IMR-90 (cell line): Measurements from ENCODE around the gene CDK11A. TPM values are rescaled to one million over a fixed set of nuclear protein-coding genes. Genes with fewer than 3 reads are reported as not detected.

Source experiments
- ATAC-seq: fragments of 200-7000 bp; cut with Tn5 transposase; 2 replicates; pipeline ENCODE4 v1.9.1; 2020; ENCODE audit warnings: low read depth, mild to moderate bottlenecking, moderate library complexity
- BruUV-seq: library from RNA; stranded (reverse); fragments of 400-500 nt; replicated peaks from 2 replicates; lab custom pipeline; 2021; lab: Mats Ljungman, UMichigan
- CTCF ChIA-PET: fragments of 300-600 bp; formaldehyde crosslinking; extraction: SDS; loops from one replicate; lab custom pipeline; 2021; ENCODE audit warnings: antibody characterized with exemption; lab: Yijun Ruan, JAX
- POLR2A ChIA-PET: fragments of 300-600 bp; sonication (Branson Sonifier 250); formaldehyde crosslinking; loops from one replicate; lab custom pipeline; 2022; ENCODE audit warnings: antibody characterized with exemption; ENCODE audit not compliant: unreplicated experiment; lab: Charles Lee
- DNase-seq: peaks from one replicate; pipeline ENCODE4 v3.0.0; 2013
- H2AFZ ChIP-seq: replicated peaks from 2 replicates; pipeline ENCODE3; 2013; ENCODE audit warnings: low read length, mild to moderate bottlenecking; ENCODE audit not compliant: poor library complexity
- H2AK5ac ChIP-seq: 2 replicates; pipeline ENCODE4 v1.6.1; 2013; ENCODE audit warnings: low read depth, low read length, inconsistent platforms
- H2AK9ac ChIP-seq: replicated peaks from 2 replicates; pipeline ENCODE3; 2013; ENCODE audit warnings: mild to moderate bottlenecking, low read depth, low read length, moderate library complexity; ENCODE audit not compliant: poor library complexity
- H2BK120ac ChIP-seq: 2 replicates; pipeline ENCODE4 v1.6.1; 2013; ENCODE audit warnings: low read depth, low read length, inconsistent platforms
- H2BK15ac ChIP-seq: 3 replicates; pipeline ENCODE4 v1.6.1; 2013; ENCODE audit warnings: low read depth, low read length, inconsistent platforms
- H2BK20ac ChIP-seq: 2 replicates; pipeline ENCODE4 v1.6.1; 2013; ENCODE audit warnings: low read depth, mild to moderate bottlenecking, inconsistent platforms, low read length, moderate library complexity
- H2BK5ac ChIP-seq: 2 replicates; pipeline ENCODE4 v1.6.1; 2013; ENCODE audit warnings: mild to moderate bottlenecking, low read depth, low read length, inconsistent platforms; ENCODE audit not compliant: poor library complexity, severe bottlenecking
- H3K14ac ChIP-seq: replicated peaks from 2 replicates; pipeline ENCODE4 v1.6.1; 2013; ENCODE audit warnings: low read depth, low read length, inconsistent platforms
- H3K18ac ChIP-seq: 2 replicates; pipeline ENCODE4 v1.6.1; 2013; ENCODE audit warnings: low read depth, low read length, control low read depth
- H3K23ac ChIP-seq: 2 replicates; pipeline ENCODE4 v1.6.1; 2013; ENCODE audit warnings: low read depth, low read length, inconsistent platforms
- H3K27ac ChIP-seq: 2 replicates; pipeline ENCODE4 v1.5.1; 2013; ENCODE audit warnings: mild to moderate bottlenecking, control low read depth, low read length; ENCODE audit not compliant: insufficient read depth
- H3K27me3 ChIP-seq: 2 replicates; pipeline ENCODE4 v1.6.1; 2013; ENCODE audit warnings: low read length; ENCODE audit not compliant: control insufficient read depth, insufficient read depth
- H3K36me3 ChIP-seq: 2 replicates; pipeline ENCODE4 v1.6.1; 2013; ENCODE audit warnings: low read length, mixed read lengths; ENCODE audit not compliant: control insufficient read depth, insufficient read depth
- H3K4ac ChIP-seq: 2 replicates; pipeline ENCODE4 v1.6.1; 2013; ENCODE audit warnings: low read depth, low read length, inconsistent platforms
- H3K4me1 ChIP-seq: 2 replicates; pipeline ENCODE4 v1.6.1; 2013; ENCODE audit warnings: low read length, mixed read lengths; ENCODE audit not compliant: control insufficient read depth, insufficient read depth
- H3K4me2 ChIP-seq: 2 replicates; pipeline ENCODE4 v1.6.1; 2013; ENCODE audit warnings: low read depth, mild to moderate bottlenecking, control low read depth, low read length, moderate library complexity
- H3K4me3 ChIP-seq: 2 replicates; pipeline ENCODE4 v1.5.1; 2013; ENCODE audit warnings: low read depth, mild to moderate bottlenecking, control low read depth, low read length, moderate library complexity; ENCODE audit not compliant: insufficient read depth
- H3K56ac ChIP-seq: 2 replicates; pipeline ENCODE4 v1.6.1; 2013; ENCODE audit warnings: low read length, inconsistent platforms; ENCODE audit not compliant: insufficient read depth; ENCODE audit errors: extremely low read depth
- H3K79me1 ChIP-seq, 2 experiments: 2 replicates each; pipeline ENCODE4 v1.6.1; 2013; ENCODE audit warnings: low read length in 2 of 2, inconsistent platforms in 1 of 2, low read depth in 1 of 2
- H3K9ac ChIP-seq: 2 replicates; pipeline ENCODE4 v1.6.1; 2013; ENCODE audit warnings: low read depth, low read length, control low read depth
- H3K9me1 ChIP-seq: 2 replicates; pipeline ENCODE4 v1.6.1; 2013; ENCODE audit warnings: low read length, inconsistent platforms; ENCODE audit not compliant: insufficient read depth
- H3K9me3 ChIP-seq: 2 replicates; pipeline ENCODE4 v1.6.1; 2013; ENCODE audit warnings: low read length; ENCODE audit not compliant: control insufficient read depth, insufficient read depth
- H4K20me1 ChIP-seq: 2 replicates; pipeline ENCODE4 v1.6.1; 2013; ENCODE audit warnings: low read length, inconsistent platforms; ENCODE audit not compliant: insufficient read depth
- H4K5ac ChIP-seq: 2 replicates; pipeline ENCODE4 v1.6.1; 2013; ENCODE audit warnings: mild to moderate bottlenecking, low read depth, low read length, control low read depth
- H4K8ac ChIP-seq, 2 experiments: 2 replicates each; pipeline ENCODE4 v1.6.1; 2013; ENCODE audit warnings: low read depth in 2 of 2, low read length in 2 of 2, control low read depth in 1 of 2, inconsistent platforms in 1 of 2
- H4K91ac ChIP-seq: 2 replicates; pipeline ENCODE4 v1.6.1; 2013; ENCODE audit warnings: low read depth, low read length, inconsistent platforms; ENCODE audit not compliant: insufficient read depth
- BHLHE40 ChIP-seq: fragments of 150-350 bp; IDR thresholded peaks from 2 replicates; pipeline ENCODE4 v1.6.1; 2016; ENCODE audit warnings: mild to moderate bottlenecking, low read depth, low read length
- CEBPB ChIP-seq: IDR thresholded peaks from 2 replicates; pipeline ENCODE4 v1.6.1; 2012; ENCODE audit warnings: low read depth, low read length, improper control_type of control experiment
- ELK1 ChIP-seq: fragments of 150-350 bp; IDR thresholded peaks from 2 replicates; pipeline ENCODE4 v1.6.1; 2016; ENCODE audit warnings: low read depth, mild to moderate bottlenecking, low read length, moderate library complexity, borderline replicate concordance
- FOS ChIP-seq: fragments of 150-350 bp; IDR thresholded peaks from 2 replicates; pipeline ENCODE4 v1.6.1; 2016; ENCODE audit warnings: low read depth, low read length
- MXI1 ChIP-seq: IDR thresholded peaks from 2 replicates; pipeline ENCODE4 v1.6.1; 2012; ENCODE audit warnings: low read depth, mild to moderate bottlenecking, low read length, moderate library complexity, borderline replicate concordance
- NFE2L2 ChIP-seq: fragments of 150-350 bp; IDR thresholded peaks from 2 replicates; pipeline ENCODE4 v1.6.1; 2016; ENCODE audit warnings: low read depth, mild to moderate bottlenecking, low read length
- POLR2A ChIP-seq: IDR thresholded peaks from 2 replicates; pipeline ENCODE4 v1.6.1; 2012; ENCODE audit warnings: mild to moderate bottlenecking, low read depth, low read length
- RAD21 ChIP-seq: IDR thresholded peaks from 2 replicates; pipeline ENCODE4 v1.6.1; 2012; ENCODE audit warnings: low read length, improper control_type of control experiment
- RFX5 ChIP-seq: IDR thresholded peaks from 2 replicates; pipeline ENCODE4 v1.8.0; 2012; ENCODE audit warnings: low read depth, mild to moderate bottlenecking, low read length, moderate library complexity
- SMC3 ChIP-seq: fragments of 150-350 bp; IDR thresholded peaks from 2 replicates; pipeline ENCODE4 v1.6.1; 2016; ENCODE audit warnings: low read depth, mild to moderate bottlenecking, antibody characterized with exemption, low read length, moderate library complexity
- WGBS, 2 experiments: methylation state at CpG; one replicate each; pipeline versions ENCODE4 v1.1.5 to v1.1.7; 2013; ENCODE audit warnings: missing lambda C conversion rate in 2 of 2; ENCODE audit not compliant: insufficient read length in 1 of 2; ENCODE audit errors: extremely low coverage in 2 of 2; 5-methylcytosine and 5-hydroxymethylcytosine counted together
- dilution Hi-C: fragments of 300-500 bp; cut with HindIII; formaldehyde crosslinking; loops from one replicate; pipeline ENCODE4 v1.14.3; 2018; ENCODE audit warnings: low sequenced_read_pairs; ENCODE audit not compliant: unreplicated experiment
- in situ Hi-C: fragments of 300-500 bp; cut with MboI; formaldehyde crosslinking; loops from 3 replicates; pipeline ENCODE4 v1.14.3; 2019; ENCODE audit warnings: low sequenced_read_pairs, inconsistent platforms, mixed read lengths
- intact Hi-C: fragments of 100-400 bp; cut with micrococcal nuclease; formaldehyde crosslinking; loops from 2 replicates; pipeline ENCODE4 v1.10.0; 2022
- polyA plus RNA-seq, 3 experiments: library from polyadenylated mRNA; depleted of rRNA; stranded (reverse); fragments of >200 nt; gene quantifications; 2 replicates each; pipeline ENCODE4 v1.2.3, GENCODE V29; 2012; ENCODE audit warnings: low replicate concordance in 1 of 3
- total RNA-seq: library from RNA; depleted of rRNA; stranded (reverse); fragments of >200 nt; gene quantifications from 2 replicates; pipeline ENCODE4 v1.2.3, GENCODE V29; 2012

Gene CDK11A
- total and polyA plus RNA-seq, 2 of the 4 experiments (the other 2 are of a cell fraction), result 1.8 to 20.0 TPM

GRCh38 chr1:1760345-1760650 lies 36.1 kb upstream of the CDK11A start:
- ATAC-seq, result no peak
- ChIA-PET CTCF (no interaction called here), POLR2A (no interaction called here)
- H3K9ac ChIP-seq, result no peak overlapping the region
- dilution Hi-C loops (no loop called here), in situ Hi-C loops (no loop called here), intact Hi-C loops (no loop called here)
- H4K91ac ChIP-seq, result no peak overlapping the region
- no peaks in the 10 kb centered on the region for H3K9me3 ChIP-seq
- WGBS, 2 experiments, result 98% methylated on average over 17 of the region's 20 CpGs; no CpG with 5 or more reads in 1 of the 2 experiments
- H3K4me2 ChIP-seq, result no peak overlapping the region
- no peak overlapping the region for H4K5ac ChIP-seq
- H4K20me1 ChIP-seq, result peaks cover 16% of the 10 kb centered on the region
- H3K27me3 ChIP-seq, result no peaks in the 10 kb centered on the region
- H3K9me1 ChIP-seq, result no peaks in the 10 kb centered on the region; the same call in 1 of the 2 replicates
- H3K4me3 ChIP-seq, result no peak overlapping the region
- TF ChIP-seq CEBPB (no peak), RAD21 (no peak), RFX5 (no peak), BHLHE40 (no peak), MXI1 (no peak), POLR2A (no peak), ELK1 (no peak), NFE2L2 (no peak), FOS (no peak), SMC3 (no peak)
- H2BK15ac ChIP-seq, result no peak overlapping the region
- H2AFZ ChIP-seq, result no peak overlapping the region
- H3K56ac ChIP-seq, result no peak overlapping the region
- no peak overlapping the region for H2BK20ac ChIP-seq
- H3K4ac ChIP-seq, result no peak overlapping the region
- no peak overlapping the region for H3K18ac ChIP-seq
- H2BK120ac ChIP-seq, result no peak overlapping the region
- H2AK5ac ChIP-seq, result no peak overlapping the region
- peaks cover 63% of the 10 kb centered on the region for H3K36me3 ChIP-seq
- no peak overlapping the region for H3K14ac ChIP-seq
- no peak overlapping the region for H3K23ac ChIP-seq
- DNase-seq, result no peak
- H3K4me1 ChIP-seq, result no peaks in the 10 kb centered on the region
- H4K8ac ChIP-seq, result no peak overlapping the region
- no peak overlapping the region for H2BK5ac ChIP-seq
- H2AK9ac ChIP-seq, result no peak overlapping the region
- H3K79me1 ChIP-seq, result peaks cover 12 to 46% of the 10 kb centered on the region in 2 experiments
- H3K27ac ChIP-seq, result no peak overlapping the region
- BruUV-seq, result no TSS peak
